Peyer's patch (tissue), 4 donors: ENCODE measurements around the gene CDK6. TPM values are rescaled to one million over a fixed set of nuclear protein-coding genes. Genes with fewer than 3 reads are reported as not detected.

ENCODE experiments used
- DNase-seq, 3 donors: peaks; one replicate each; pipeline ENCODE4 v3.0.0-alpha.2; 2017 to 2019
- H3K27ac ChIP-seq, 4 donors: fragments of 200-600 bp; sonication (generic); one replicate each; pipeline ENCODE4 v1.5.1; 2016 to 2019
- H3K27me3 ChIP-seq, 2 donors: fragments of 200-600 bp; sonication (generic); one replicate each; pipeline ENCODE4 v1.5.1; 2019
- H3K36me3 ChIP-seq, 3 donors: fragments of 200-600 bp; sonication (generic); one replicate each; pipeline ENCODE4 v1.5.1; 2016 to 2019
- H3K4me1 ChIP-seq, 4 donors: fragments of 200-600 bp; sonication (generic); one replicate each; pipeline ENCODE4 v1.5.1; 2016 to 2019
- H3K4me3 ChIP-seq, 4 donors: fragments of 200-600 bp; sonication (generic); 1 replicate in 3 of 4; 2 replicates in 1 of 4; pipeline ENCODE4 v1.5.1; 2016 to 2019; ENCODE audit warnings: mild to moderate bottlenecking in 1 of 4
- H3K9me3 ChIP-seq, 4 donors: fragments of 200-600 bp; sonication (generic); one replicate each; pipeline ENCODE4 v1.5.1; 2016 to 2019; ENCODE audit warnings: mild to moderate bottlenecking in 1 of 4
- CTCF ChIP-seq, 6 experiments: fragments of 450-650 bp in 4 of 6; fragments of 200-600 bp in 2 of 6; sonication (generic) in 1 of 6; IDR thresholded peaks; one replicate each; pipeline ENCODE4 v1.5.1; 2017 to 2019; ENCODE audit warnings: antibody characterized with exemption in 6 of 6, mild to moderate bottlenecking in 3 of 6, moderate library complexity in 1 of 6
- POLR2A ChIP-seq, 2 donors: fragments of 450-650 bp; IDR thresholded peaks; one replicate each; pipeline ENCODE4 v1.5.1; 2017; ENCODE audit warnings: antibody characterized with exemption in 2 of 2, mild to moderate bottlenecking in 2 of 2, moderate library complexity in 2 of 2
- total RNA-seq, 4 donors: library from RNA; depleted of rRNA; stranded (reverse); fragments of >200 nt; gene quantifications; one replicate each; pipeline ENCODE4 v1.1.0, GENCODE V29; 2016

Gene CDK6
- total RNA-seq, 4 donors from 2014 or later, result 25.6 to 75.1 (median 55.4) TPM

- no peak for DNase-seq
- Histone ChIP-seq H3K27me3 (no peaks in the 10 kb centered on the region), H3K9me3 (no peaks in the 10 kb centered on the region), H3K36me3 (no peaks in the 10 kb centered on the region), H3K4me1 (peaks cover 0 to 4% (median 0%) of the 10 kb centered on the region in 4 donors), H3K27ac (no peak overlapping the region), H3K4me3 (no peak overlapping the region)
- TF ChIP-seq POLR2A (IDR thresholded peaks at IDR 0.05) (no peak), CTCF (IDR thresholded peaks at IDR 0.05) (no peak)
These were observed 210.0 kb downstream of the CDK6 start for GRCh38 chr7:92626281-92626809.

- Histone ChIP-seq H3K27me3 (no peaks in the 10 kb centered on the region), H3K9me3 (no peaks in the 10 kb centered on the region), H3K4me1 (peaks cover 0 to 7% (median 0%) of the 10 kb centered on the region in 4 donors), H3K27ac (no peak overlapping the region), H3K36me3 (no peaks in the 10 kb centered on the region), H3K4me3 (no peak overlapping the region)
- DNase-seq, result no peak
- TF ChIP-seq POLR2A (IDR thresholded peaks at IDR 0.05) (no peak), CTCF (IDR thresholded peaks at IDR 0.05) (no peak)
These were observed 210.8 kb downstream of the CDK6 start for GRCh38 chr7:92625617-92626016.

- H3K36me3 ChIP-seq, result no peaks in the 10 kb centered on the region
- H3K4me3 ChIP-seq, result no peak overlapping the region
- no peaks in the 10 kb centered on the region for H3K27me3 ChIP-seq
- no peak for DNase-seq
- no peaks in the 10 kb centered on the region for H3K9me3 ChIP-seq
- peaks cover 0 to 7% (median 0%) of the 10 kb centered on the region in 4 donors for H3K4me1 ChIP-seq
- TF ChIP-seq POLR2A (IDR thresholded peaks at IDR 0.05) (no peak), CTCF (IDR thresholded peaks at IDR 0.05) (no peak)
- H3K27ac ChIP-seq, result no peak overlapping the region
These were observed 211.9 kb downstream of the CDK6 start for GRCh38 chr7:92624298-92624996.

- no peak overlapping the region for H3K27ac ChIP-seq
These were observed 212.8 kb downstream of the CDK6 start for GRCh38 chr7:92623544-92623943.

GRCh38 chr7:92622685-92623084, 213.7 kb downstream of the CDK6 start:
- Histone ChIP-seq H3K27me3 (no peaks in the 10 kb centered on the region), H3K27ac (no peak overlapping the region), H3K4me3 (no peak overlapping the region), H3K9me3 (no peaks in the 10 kb centered on the region), H3K4me1 (peaks cover 0 to 7% (median 0%) of the 10 kb centered on the region in 4 donors), H3K36me3 (peaks cover 0 to 4% (median 0%) of the 10 kb centered on the region in 3 donors)
- DNase-seq, result no peak
- TF ChIP-seq CTCF (IDR thresholded peaks at IDR 0.05) (no peak), POLR2A (IDR thresholded peaks at IDR 0.05) (no peak)

More at GRCh38 chr7:92623544-92623943, 212.8 kb downstream of the CDK6 start:
- peaks cover 0 to 7% (median 0%) of the 10 kb centered on the region in 4 donors for H3K4me1 ChIP-seq
- H3K36me3 ChIP-seq, result no peaks in the 10 kb centered on the region
- no peak for TF ChIP-seq POLR2A (IDR thresholded peaks at IDR 0.05)
- no peak overlapping the region for H3K4me3 ChIP-seq
- no peak for DNase-seq
- no peaks in the 10 kb centered on the region for H3K27me3 ChIP-seq
- H3K9me3 ChIP-seq, result no peaks in the 10 kb centered on the region

- no peak for DNase-seq
- Histone ChIP-seq H3K27ac (no peak overlapping the region), H3K9me3 (no peaks in the 10 kb centered on the region), H3K27me3 (no peaks in the 10 kb centered on the region), H3K4me1 (peaks cover 0 to 7% (median 0%) of the 10 kb centered on the region in 4 donors), H3K36me3 (peaks cover 0 to 11% (median 0%) of the 10 kb centered on the region in 3 donors), H3K4me3 (no peak overlapping the region)
- no peak for TF ChIP-seq CTCF (IDR thresholded peaks at IDR 0.05)
- TF ChIP-seq POLR2A (IDR thresholded peaks at IDR 0.05), result no peak
These were observed 214.3 kb downstream of the CDK6 start for GRCh38 chr7:92622030-92622429.
